HL-60 (cell line): ENCODE measurements around the gene SOD1.

Experiments
- DNase-seq, 2 experiments: peaks; one replicate each; pipeline ENCODE4 v3.0.0-alpha.2; 2010 to 2020; ENCODE audit warnings: low read depth in 1 of 2, low spot score in 1 of 2
- H3K27ac ChIP-seq: fragments of 250-450 bp; sonication (Bioruptor Pico); replicated peaks from 2 replicates; pipeline ENCODE4 v1.5.1; 2020; ENCODE audit warnings: mild to moderate bottlenecking, moderate library complexity
- H3K27me3 ChIP-seq: fragments of 250-450 bp; sonication (Bioruptor Pico); 2 replicates; pipeline ENCODE4 v1.5.1; 2021; ENCODE audit warnings: mild to moderate bottlenecking, moderate library complexity; ENCODE audit not compliant: insufficient read depth, poor library complexity, severe bottlenecking
- H3K4me3 ChIP-seq: replicated peaks from 2 replicates; pipeline ENCODE4 v1.5.1; 2011; ENCODE audit warnings: mild to moderate bottlenecking, control low read depth, low read length; ENCODE audit not compliant: insufficient read depth
- CTCF ChIP-seq: IDR thresholded peaks from one replicate; pipeline ENCODE4 v1.5.1; 2011; ENCODE audit warnings: low read length, control low read depth, inconsistent platforms; ENCODE audit not compliant: insufficient read depth
- GABPA ChIP-seq: IDR thresholded peaks from 2 replicates; pipeline ENCODE4 v1.6.1; 2012; ENCODE audit warnings: low read depth
- POLR2AphosphoS5 ChIP-seq: IDR thresholded peaks from 2 replicates; pipeline ENCODE4 v1.6.1; 2012; ENCODE audit warnings: low read depth
- REST ChIP-seq: IDR thresholded peaks from 2 replicates; pipeline ENCODE4 v1.6.1; 2012; ENCODE audit warnings: low read depth; ENCODE audit not compliant: insufficient replicate concordance
- SPI1 ChIP-seq: IDR thresholded peaks from 2 replicates; pipeline ENCODE4 v1.6.1; 2012; ENCODE audit warnings: low read depth, mild to moderate bottlenecking, borderline replicate concordance

Gene SOD1

GRCh38 chr21:31711326-31711725, 51.8 kb downstream of the SOD1 start:
- Histone ChIP-seq H3K27ac (no peak overlapping the region), H3K4me3 (no peak overlapping the region), H3K27me3 (no peaks in the 10 kb centered on the region)
- no peak for DNase-seq
- no peak for TF ChIP-seq GABPA
- TF ChIP-seq SPI1, result no peak
- TF ChIP-seq CTCF, result no peak
- no peak for TF ChIP-seq REST
- TF ChIP-seq POLR2AphosphoS5, result no peak

GRCh38 chr21:31711745-31712285, 52.3 kb downstream of the SOD1 start:
- no peak overlapping the region for H3K27ac ChIP-seq
- no peaks in the 10 kb centered on the region for H3K27me3 ChIP-seq
- H3K4me3 ChIP-seq, result no peak overlapping the region
- DNase-seq, result no peak
- TF ChIP-seq GABPA (no peak), SPI1 (no peak), POLR2AphosphoS5 (no peak), CTCF (no peak), REST (no peak)

GRCh38 chr21:31713115-31713514, 53.6 kb downstream of the SOD1 start:
- no peak overlapping the region for H3K27ac ChIP-seq
- no peak overlapping the region for H3K4me3 ChIP-seq
- no peak for DNase-seq
- TF ChIP-seq REST (no peak), CTCF (no peak), SPI1 (no peak)
- H3K27me3 ChIP-seq, result no peaks in the 10 kb centered on the region
